GM19240 (cell line): ENCODE measurements around the gene CAPRIN1.
"Not testable (repeated sequence)": the region's sequence is repeated elsewhere in the genome, so short reads cannot be mapped to it uniquely, and the experiment has no call there.

Source experiments
- DNase-seq: peaks from one replicate; pipeline ENCODE4 v3.0.0; 2011; ENCODE audit warnings: low spot score; ENCODE audit not compliant: insufficient read length

Gene CAPRIN1

DNA sequence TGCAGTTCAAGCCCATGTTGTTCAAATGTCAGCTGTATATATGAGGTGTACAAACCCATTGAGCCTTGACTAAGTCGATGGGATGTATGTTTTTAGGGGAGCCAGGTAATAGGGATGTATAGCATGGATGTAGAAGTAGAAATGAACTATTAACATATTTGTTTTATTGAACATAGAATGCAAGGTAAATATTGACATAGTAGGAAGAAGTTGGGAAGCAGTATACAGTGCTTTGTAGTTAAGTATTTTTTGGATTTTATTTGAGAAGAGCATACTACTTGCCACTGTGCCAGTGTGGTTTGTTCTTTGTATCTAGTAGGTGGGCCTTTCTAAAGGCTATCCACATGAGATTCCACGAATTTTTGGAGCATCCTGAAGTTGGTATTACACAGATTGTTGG, 33.1 kb downstream of the CAPRIN1 start:
- no peak for DNase-seq

DNA sequence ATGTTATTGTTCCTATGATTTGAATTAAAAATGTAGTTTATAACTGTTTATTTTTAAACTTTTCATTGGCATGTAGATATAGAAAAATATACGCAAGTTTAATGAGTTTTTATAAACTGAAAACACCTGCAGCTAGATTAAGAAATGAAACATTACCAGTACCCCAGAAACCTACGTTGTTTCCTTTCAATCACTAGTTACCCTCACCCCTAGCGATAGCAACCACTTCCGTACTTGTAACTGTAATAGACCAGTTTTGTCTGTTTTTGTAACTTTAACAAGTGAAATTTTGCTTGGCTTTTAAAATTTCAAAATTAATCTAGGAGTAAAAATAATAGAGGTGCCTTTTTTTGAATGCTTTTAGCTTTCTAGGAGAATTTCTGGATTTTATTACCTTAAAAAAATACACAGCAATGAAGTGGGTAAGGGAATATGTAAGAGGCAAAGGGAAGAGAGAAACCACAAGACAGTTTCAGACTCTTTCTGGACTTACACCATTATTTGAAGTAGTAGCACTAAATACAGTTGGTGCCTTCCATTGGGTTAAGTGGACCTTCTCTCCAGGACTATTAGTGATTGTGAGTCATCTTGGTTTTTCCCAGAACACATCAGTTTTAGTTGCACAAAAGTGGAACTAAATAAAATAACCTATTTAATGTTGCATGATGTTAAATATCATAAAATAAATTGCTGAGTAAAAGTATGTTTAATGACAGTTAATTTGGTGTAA, 35.2 kb downstream of the CAPRIN1 start:
- DNase-seq: no peak

DNA sequence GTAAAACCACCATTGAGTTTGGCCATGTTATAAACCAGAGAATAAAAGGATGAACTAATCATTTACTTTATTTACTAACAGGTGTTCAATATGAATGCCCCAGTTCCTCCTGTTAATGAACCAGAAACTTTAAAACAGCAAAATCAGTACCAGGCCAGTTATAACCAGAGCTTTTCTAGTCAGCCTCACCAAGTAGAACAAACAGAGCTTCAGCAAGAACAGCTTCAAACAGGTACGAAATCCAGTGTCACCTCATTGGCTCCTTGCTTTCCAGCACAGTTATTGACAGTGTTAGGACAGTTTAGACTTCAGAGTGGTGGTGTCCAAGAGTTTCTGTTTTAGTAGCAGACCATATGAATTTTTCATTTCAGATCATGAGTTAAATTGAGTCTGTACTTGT, 40.3 kb downstream of the CAPRIN1 start:
- no peak for DNase-seq

DNA sequence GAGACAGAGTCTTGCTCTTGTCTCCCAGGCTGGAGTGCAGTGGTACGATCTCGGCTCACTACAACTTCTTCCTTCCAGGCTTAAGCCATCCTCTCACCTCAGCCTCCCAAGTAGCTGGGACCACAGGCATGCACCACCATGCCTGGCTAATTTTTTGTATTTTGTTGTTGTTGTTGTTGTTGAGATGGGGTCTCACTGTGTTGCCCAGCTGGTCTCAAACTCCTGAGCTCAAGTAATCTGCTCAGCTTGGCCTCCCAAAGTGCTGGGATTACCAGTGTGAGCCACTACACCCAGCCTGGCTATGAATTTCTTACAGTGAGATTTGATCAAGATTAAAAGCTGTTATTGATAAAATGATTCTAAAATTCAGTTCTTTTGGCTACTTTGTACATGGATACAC, 43.4 kb downstream of the CAPRIN1 start:
- DNase-seq: not testable (repeated sequence)

DNA sequence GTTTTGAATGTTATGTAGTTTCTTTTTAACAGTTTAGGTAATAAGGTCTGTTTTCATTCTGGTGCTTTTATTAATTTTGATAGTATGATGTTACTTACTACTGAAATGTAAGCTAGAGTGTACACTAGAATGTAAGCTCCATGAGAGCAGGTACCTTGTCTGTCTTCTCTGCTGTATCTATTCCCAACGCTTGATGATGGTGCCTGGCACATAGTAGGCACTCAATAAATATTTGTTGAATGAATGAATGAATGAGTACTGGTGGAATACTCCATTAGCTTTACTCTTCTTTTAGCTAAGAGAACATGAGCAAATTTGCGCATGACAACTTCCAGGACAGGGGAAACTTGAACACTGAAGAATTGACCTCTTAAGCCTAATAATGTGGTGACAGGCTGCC, 47.3 kb downstream of the CAPRIN1 start:
- no peak for DNase-seq

DNA sequence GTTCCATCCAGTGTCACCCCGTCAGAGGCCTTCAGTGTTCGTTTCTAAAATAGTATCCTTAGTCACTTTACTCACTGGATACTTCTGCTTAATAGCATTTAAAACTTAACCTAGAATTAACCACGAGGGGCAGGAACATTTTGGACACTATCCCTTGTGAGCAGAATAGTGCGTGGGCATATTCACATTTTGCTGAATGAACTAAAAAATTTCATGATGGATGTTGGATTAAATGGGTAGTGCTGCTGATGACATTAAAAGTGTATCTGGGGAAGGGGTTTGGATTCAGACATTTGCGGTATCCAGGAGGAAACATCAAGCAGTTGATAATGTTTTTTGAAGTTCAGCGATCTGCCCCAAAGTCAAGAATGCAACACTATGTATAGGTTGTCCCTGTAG, 53.1 kb downstream of the CAPRIN1 start:
- DNase-seq: no peak

DNA sequence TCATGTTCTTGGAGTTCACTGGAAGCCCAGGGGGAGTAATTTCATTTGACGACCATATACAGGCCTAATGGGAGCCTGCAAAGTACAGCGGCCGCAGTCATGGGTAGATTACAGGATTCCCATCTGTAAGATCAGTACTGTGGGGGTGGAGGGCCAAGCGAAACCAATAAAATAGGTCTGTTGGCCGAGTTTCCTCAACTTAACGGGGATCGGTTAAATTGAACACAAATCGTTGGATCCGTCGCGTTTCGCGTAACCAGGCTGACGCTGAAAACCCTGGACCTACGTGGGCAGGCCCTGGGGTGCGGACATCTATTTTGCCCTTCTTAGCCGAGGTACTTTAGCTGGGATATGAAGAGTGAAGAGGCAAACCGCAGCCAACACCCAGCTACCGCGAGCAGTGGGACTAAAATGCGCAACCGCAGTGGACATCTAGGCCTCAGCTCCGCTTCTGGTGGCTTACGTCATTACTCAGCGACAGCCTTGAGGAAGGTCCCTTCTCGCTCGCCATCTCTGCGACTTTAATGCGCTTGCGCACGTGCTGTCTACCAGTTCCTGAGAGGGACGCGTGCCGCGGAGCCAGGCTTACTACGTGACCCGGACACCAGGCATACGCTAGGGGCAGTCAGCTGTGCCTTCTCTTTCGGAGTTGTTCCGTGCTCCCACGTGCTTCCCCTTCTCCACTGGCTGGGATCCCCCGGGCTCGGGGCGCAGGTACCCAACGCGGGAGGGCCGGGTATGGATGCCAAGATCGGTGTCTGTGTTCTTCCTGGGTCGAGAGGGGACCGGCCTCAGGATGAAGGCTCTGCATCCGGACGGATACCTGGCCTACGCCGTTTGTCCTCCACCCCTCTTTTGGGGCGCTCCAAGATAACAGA, 53.8 kb downstream of the CAPRIN1 start, which contains the start of gene NAT10:
Gene NAT10 (plus strand): TSS at position 551 of the 878 bp plus-strand sequence. CDS start 2,597 bp downstream, outside the sequence.
- peak; percentile 87 for DNase-seq

DNA sequence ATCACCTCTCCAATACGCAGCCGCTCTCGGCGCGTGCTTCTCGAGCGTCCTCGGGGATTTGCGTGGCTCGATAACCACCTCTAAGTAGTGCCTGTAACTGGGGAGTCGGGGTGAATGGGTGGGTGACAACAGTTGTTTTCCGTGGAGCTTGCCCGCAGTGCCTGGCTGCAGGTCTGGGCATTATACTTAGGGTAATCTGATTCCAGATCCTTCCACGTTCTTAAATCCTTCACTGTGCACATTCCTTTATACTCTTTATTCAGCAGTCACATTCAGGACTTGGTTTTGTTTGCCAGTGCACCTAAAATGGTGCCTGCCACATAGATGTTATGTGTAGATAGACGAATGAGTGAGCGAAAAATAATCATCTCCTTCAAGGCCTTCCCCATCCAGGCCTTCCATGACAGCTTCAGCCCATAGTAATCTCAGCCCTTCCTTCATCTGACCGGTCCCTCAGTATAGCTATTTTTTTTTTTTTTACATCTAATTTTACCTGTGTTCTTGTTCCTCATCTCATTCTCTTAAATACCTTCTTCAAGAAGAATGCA, 54.5 kb downstream of the CAPRIN1 start:
- no peak for DNase-seq

DNA sequence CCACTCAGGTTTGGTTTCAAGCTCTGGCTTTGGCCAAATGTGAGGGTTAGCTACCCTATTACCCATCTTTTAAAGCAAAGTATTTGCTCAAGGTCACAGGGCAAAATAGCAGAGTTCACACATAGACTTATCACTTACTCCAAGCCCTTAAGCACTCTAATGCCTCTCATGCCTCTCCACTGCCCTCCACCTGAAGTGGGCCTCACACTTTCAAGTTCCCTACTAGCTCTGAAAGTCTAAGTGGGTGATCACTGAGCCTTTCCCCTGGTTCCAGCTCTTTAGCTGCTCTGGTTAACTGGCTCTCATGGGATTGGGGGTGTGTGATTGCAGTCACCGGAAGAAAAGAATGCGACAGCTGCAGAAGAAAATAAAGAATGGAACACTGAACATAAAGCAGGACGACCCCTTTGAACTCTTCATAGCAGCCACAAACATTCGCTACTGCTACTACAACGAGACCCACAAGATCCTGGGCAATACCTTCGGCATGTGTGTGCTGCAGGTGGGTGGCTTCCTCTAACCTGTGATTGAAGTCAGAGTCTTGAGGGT, 60.3 kb downstream of the CAPRIN1 start:
- no peak for DNase-seq

DNA sequence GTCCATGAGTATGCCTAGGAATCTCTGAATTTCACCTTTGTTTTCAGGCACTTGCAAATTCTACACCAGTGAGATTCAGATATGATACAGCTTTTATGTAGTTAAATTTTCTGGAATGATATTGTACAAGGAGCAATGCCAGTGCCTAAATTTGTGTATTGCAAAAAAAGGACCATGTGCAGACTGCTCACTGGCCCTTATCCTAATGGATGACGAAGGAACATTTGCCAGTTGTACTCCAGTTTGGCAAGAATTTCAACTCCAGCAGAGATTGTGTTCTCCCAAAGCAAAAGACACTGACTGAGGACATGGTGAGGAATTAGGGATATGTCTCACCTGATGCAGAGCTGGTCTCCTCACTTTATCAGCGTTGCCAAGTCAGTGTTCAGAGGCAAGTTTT, 62.5 kb downstream of the CAPRIN1 start:
- DNase-seq: no peak

DNA sequence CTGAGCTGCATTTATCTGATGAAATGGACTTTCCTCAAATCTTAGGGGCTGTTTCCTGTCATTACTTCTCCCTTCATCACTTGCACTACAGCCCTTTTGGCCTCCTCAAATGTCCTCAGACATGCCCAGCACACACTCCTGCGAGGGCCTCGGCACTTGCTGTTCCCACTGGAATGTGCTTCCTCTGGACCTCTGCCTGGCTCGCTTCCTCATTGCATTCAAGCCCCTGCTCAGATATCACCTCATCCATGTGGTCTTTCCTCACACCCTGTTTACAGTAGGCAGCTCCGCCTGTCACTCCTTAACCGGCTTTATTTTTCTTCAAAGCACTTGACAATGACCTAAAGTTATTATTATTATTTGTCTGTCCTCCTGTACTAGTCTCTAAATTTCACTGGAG, 62.9 kb downstream of the CAPRIN1 start:
- DNase-seq: no peak

DNA sequence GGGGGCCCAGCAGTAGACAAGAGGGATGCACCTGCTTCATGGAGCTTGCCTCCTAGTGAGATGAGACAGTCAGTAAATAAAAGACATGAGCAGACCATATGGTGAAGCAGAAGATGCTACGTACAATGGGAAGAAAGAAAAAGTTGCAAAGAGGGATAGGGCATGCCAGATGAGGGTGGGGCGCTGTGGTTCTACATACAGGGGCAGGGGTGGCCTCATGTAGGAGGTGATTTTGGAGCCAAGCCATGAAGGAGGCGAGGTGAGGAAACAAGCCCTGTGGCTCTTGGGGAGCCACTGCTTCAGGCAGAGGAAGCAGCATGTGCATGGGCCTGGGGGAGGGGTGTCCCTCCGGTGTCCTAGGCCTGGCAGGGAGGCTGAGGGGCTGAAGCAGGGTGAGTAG, 69.1 kb downstream of the CAPRIN1 start:
- no peak for DNase-seq

DNA sequence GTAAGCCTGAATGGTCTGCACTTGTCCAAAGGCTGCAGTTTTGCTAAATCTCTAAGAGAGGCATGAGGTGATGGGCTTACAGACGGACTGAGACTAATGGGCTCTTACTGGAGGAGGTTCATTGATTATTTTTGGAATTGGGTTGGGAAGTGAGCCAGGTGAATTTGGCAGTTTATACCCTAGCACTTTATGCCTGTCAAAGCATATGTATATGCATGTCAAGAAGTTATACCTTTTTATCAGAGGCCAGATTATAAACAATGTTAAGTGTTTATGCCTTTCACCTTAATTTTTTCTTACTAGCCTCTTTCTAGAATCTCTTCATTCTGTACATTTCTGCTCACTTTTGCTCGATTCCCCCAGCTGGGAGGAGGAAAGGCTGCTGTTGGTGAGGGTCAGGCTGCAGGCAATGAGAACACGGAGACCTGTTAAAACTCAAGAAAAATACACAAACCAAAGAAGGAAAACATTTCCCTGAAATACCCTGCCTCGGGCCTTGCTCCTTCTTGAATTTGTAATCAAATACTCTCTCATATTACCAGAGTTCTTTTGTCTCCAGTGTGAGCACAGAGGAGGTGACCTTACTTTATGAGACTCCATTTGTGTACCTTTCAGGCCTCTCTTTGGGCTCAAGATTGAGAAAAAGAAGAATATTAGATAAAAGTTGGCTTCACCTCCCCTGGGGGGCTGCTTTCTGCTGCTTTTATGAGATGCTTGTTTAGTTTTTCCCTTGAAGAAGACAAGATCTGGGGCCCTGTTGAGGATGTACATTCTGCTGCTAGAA, 73.5 kb downstream of the CAPRIN1 start:
- DNase-seq: no peak

DNA sequence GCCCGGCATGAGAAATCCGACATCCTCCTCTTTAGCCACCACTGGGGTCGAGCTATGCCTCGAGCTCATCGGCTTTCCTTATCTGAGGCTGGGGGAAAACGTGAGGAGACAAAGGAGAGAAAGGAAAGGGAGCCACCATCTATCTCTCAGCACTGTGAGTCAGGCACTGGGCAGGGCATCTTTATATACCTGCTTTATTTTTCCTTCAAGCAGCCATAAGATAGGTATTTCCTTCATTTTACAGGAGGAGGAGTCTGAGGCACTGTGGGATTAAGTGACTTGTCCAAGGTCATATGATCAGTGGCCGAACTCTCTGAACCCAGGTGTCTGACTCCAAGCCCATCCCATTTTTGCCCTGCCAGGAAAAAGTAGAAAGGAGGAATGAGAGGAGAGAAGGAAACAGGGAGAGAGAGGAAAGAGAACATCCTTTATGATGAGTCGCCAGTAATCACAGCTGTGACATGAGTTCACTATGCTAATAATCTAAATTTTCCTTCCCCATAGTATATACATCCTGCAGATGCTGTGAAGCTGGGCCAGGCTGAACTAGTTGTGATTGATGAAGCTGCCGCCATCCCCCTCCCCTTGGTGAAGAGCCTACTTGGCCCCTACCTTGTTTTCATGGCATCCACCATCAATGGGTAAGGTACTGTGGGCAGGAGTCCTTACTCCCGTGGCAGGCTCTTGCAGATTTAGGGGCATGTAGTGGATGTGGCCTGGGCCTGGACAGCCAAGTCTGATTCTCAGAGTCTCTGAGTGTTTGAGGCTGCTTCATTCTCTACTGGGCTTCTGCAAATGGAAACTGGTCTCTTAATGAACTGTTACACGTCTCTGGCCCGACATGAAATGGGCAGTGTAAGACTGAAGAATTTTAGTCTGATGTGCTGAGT, 75.7 kb downstream of the CAPRIN1 start:
- no peak for DNase-seq

DNA sequence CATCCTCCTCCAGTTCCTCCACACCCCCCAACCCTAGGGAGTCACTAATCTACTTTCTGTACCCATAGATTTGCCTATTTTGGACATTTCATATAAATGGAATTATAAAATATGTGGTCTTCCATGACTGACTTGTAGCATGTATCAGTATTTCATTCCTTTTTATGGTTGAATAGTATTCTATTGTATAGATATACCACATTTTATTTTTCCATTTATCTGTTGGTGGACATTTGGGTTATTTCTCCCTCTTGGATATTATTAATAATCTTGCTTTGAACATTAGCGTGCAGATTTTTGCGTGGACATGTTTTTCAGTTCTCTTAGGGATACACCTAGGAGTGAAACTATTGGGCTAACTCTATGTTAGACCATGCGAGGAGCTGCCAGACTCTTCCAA, 77.3 kb downstream of the CAPRIN1 start:
- no peak for DNase-seq

DNA sequence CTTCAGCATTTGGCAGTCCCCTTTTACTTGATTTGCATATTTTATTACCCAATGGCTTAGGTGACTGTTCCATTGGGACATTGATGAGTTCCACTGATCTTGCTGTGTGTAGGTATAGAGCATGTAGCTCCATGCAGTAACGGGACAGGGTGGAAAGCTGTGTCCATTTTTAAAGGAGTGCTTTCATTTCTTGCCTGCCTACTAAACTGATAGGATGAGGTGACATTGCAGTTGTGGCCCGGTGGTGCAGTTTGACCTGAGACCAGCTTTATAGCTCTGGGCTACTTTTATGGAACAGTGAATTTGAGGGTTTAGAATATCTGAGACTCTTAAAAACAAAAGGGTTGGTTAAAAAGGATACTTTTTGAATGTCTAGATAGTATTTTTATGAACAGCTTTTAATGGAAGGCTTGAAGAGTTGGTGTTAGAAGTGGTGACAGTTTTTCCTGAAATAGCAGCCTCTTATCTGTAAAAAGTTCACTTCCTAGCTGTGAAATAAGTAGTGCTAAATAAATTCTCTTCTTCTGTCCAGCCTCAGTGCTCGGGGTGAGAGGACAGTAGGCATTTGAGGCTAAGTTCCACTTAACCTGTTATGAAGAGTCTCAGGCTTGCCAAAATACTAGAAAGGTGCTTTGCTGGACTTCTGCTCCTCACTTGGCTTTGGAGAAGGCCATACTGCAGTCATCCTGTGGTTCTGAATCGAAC, 80.9 kb downstream of the CAPRIN1 start:
- DNase-seq: no peak

DNA sequence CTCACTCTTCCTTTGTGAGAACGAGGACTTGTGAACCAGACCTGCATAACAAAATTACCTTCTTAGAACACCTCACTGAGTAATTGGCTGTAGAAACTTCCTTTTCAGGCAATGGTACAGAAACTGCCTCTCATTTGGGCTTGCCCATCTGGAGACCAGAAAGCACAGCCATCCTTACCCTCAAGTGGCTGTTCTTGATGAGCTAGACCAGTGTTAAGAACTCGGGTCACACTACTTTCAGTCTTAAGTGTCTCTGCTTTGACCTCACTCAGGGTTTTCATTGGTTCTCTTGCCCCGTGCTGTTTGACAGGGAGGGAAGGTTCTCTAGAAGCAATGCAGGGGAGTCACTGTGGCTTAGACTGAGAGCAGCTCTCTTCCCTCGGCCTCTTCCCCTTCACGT, 83.2 kb downstream of the CAPRIN1 start:
- DNase-seq: no peak

DNA sequence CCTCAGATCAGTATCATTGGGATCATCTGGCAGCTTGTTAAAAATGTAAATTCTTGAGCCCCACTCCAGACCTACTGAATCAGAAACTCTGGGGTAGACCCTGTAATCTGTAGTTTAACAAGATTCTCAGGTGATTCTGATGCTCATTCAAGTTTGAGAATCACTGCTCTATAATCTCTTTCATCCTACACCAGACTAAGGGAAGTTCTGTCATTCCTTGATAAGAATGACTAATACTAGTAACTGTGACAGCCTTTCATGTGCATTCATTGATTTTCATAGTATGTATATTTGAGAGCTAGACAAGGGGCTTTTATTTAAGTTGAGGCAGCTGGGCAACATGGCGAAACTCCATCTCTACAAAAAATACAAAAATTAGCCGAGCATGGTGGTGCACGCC, 83.9 kb downstream of the CAPRIN1 start:
- no peak for DNase-seq

DNA sequence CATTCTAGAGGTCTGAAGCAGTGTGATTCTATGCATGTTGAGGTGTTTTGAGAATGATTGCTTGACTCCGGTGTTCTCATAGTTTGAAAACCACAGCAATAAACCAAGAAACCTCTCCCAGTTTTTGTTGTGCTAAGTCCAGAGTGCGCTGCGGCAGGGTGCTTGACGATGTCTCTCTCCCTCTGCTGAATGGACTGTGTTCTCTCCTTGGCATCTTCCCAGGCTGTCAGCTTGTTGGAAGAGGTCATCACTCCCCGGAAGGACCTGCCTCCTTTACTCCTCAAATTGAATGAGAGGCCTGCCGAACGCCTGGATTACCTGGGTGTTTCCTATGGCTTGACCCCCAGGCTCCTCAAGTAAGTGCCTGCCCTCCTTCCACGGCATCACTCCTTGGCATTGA, 84.9 kb downstream of the CAPRIN1 start:
- no peak for DNase-seq

DNA sequence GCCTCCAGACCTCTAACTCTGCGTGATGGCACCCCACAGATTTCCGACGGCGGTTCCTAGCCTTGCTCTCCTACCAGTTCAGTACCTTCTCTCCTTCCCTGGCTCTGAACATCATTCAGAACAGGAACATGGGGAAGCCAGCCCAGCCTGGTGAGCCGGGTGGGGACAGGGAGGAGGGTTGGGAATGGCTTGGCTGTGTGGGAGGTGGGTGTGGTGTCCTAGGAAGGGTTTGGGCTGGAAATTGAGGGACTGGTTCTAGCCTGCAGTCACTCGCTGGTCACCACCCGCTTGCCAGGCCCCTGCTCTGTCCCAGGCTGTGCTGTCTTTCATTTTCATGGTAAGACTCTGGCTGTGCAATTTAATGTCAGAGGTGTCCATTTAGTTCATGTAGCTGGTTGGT, 87.8 kb downstream of the CAPRIN1 start:
- DNase-seq: no peak
